RWPE1 (cell line): ENCODE data around the gene ABHD17A.
A peak's percentile ranks its signal among the peaks of the same experiment; 100 is the strongest.

ENCODE experiments used
- CTCF ChIA-PET: fragments of 350-600 bp; sonication (Branson Sonifier 250); formaldehyde crosslinking; extraction: SDS; loops from one replicate; lab custom pipeline; 2021; lab: Yijun Ruan, JAX
- POLR2A ChIA-PET: fragments of 400-600 bp; formaldehyde crosslinking; extraction: SDS; loops from one replicate; lab custom pipeline; 2020; ENCODE audit warnings: antibody characterized with exemption; ENCODE audit not compliant: low non-redundant PET; lab: Yijun Ruan, JAX
- DNase-seq: peaks from one replicate; pipeline ENCODE4 v3.0.0; 2012; ENCODE audit warnings: low spot score
- H3K27ac ChIP-seq: fragments of 450-650 bp; 2 replicates; pipeline ENCODE4 v1.5.1; 2017
- CTCF ChIP-seq: fragments of 450-650 bp; conservative IDR thresholded peaks from 2 replicates; pipeline ENCODE4 v1.5.1; 2017; ENCODE audit warnings: low read depth, mild to moderate bottlenecking

The ABHD17A gene

DNA sequence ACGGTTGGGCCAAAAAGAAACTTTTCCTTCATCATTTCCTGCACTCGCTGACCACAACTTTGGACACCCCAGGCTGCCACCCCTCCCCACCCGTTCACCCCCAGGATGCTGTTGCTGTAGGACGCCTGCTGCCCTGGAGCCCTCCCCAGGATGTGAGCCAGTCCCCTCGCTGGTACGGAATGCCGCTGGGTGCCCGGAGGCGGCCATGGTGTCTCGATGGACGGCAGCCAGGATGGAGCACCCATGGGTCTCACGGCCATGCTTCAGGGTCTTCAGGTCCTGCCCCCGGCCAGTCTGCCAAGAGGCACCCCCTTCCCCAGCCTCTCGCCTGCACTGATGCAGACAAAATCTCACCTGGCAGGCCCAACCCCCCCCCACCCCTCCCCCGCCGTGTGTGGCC lies 40.2 kb upstream of the ABHD17A start:
- ChIA-PET POLR2A (no interaction called here), CTCF (no interaction called here)
- TF ChIP-seq CTCF, result no peak
- peak overlapping the region; percentile 20; the same call in 1 of the 2 replicates for H3K27ac ChIP-seq
- no peak for DNase-seq

DNA sequence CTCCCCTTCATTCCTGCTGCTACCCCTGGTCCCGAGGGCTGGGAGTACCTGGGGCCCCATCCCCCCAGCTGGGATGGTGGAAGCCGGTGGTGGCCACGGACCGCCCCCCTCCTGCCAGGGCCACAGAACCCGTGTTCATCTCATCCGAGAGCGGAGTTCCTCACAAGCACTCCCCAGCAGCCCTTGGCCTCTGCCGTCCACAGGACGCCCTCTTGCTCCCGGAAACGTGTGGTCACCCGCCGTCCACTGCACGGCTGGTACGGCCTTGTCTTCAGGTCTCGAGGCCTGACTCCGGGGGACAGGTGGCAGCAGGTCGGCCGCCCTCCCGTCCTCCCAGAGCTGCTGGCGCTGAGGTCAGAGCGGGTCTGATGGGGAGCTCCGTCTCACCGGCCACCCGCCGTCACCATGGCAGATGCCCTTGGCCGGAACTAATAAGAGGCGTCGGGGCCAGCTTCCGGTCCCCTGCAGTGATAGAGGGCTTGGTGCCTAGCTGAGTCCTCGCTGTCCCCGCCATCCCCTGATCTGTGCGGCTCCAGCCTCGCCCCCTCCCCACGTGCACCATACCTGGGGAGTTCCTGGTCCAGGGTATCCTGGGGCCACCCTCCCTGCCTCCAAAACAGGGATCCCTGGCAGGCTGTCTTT lies 39.1 kb upstream of the ABHD17A start:
- ChIA-PET CTCF (no interaction called here), POLR2A (no interaction called here)
- DNase-seq, result no peak
- no peak for TF ChIP-seq CTCF
- peak overlapping the region; percentile 20 for H3K27ac ChIP-seq

DNA sequence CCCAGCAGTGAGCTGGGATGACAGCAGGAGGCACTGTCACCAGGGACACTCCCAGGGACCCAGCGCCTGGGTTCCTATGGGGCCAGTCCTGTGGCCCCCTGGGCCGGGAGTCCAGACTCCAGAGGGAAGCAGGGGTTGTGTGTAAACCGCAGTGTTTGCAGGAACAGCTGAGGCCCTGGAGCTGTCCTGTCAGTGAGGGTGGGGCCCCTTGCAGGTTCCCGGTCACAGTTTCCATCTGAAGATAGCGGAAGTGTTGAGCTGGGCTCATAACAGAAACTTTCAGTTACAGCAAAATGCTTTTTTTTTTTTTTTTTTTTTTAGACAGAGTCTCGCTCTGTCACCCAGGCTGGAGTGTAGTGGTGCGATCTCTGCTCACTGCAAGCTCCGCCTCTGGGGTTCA lies 38.0 kb upstream of the ABHD17A start:
- no peak overlapping the region for H3K27ac ChIP-seq
- ChIA-PET CTCF (interaction anchor here (0.6 kb wide), 1 partner anchor 95 kb away, joined by 5 read pairs; no protein-coding TSS in a partner anchor), POLR2A (no interaction called here)
- no peak for DNase-seq
- TF ChIP-seq CTCF, result no peak

- POLR2A ChIA-PET, result no interaction called here
- no peak for DNase-seq
- no peak for TF ChIP-seq CTCF
- no peak overlapping the region for H3K27ac ChIP-seq
- CTCF ChIA-PET, result no interaction called here
Measured at GRCh38 chr19:1922803-1923202, 37.5 kb upstream of the ABHD17A start.

DNA sequence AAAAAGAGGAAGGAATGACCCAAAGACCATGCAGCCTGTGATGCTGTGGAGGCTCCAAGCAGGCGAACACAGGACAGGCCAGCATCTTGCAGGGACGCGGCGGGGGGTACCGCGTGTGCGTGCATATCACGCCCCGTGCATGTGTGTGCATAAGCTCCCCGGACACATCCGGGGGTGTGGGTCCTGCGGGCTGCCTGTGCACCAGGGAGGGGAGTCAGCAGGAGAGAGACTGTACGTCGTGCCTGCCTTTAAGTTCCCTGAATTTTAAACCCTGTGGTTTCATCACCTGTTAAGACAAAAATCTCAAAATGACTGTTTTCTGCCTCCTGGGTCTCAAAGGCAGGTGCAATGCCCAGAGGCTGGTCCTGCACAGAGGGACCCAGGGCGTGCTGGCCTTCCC lies 36.5 kb upstream of the ABHD17A start:
- TF ChIP-seq CTCF, result no peak
- DNase-seq, result no peak
- 0 out of 2 replicates have a peak overlapping the region, but pooled peaks have one; percentile 7 for H3K27ac ChIP-seq
- POLR2A ChIA-PET, result no interaction called here
- CTCF ChIA-PET, result no interaction called here

- DNase-seq, result no peak
- POLR2A ChIA-PET, result no interaction called here
- no peak overlapping the region for H3K27ac ChIP-seq
- no peak for TF ChIP-seq CTCF
- CTCF ChIA-PET, result no interaction called here
Measured at GRCh38 chr19:1921326-1921725, 36.0 kb upstream of the ABHD17A start.
